GM12865 (cell line): ENCODE data around the gene CCDC169.

Source experiments
- DNase-seq: peaks from one replicate; pipeline ENCODE4 v3.0.0; 2010; ENCODE audit warnings: low read depth
- H3K4me3 ChIP-seq: 2 replicates; pipeline ENCODE4 v1.5.1; 2011; ENCODE audit warnings: mild to moderate bottlenecking, low read depth, low read length, control low read depth
- CTCF ChIP-seq: IDR thresholded peaks from 2 replicates; pipeline ENCODE4 v1.5.1; 2011; ENCODE audit warnings: low read length, control low read depth, low read depth, inconsistent platforms; ENCODE audit not compliant: insufficient read depth; ENCODE audit errors: missing control alignments

The CCDC169 gene

GRCh38 chr13:36297366-36298338 is at the start of gene CCDC169:
Gene CCDC169 (minus strand): TSS chr13:36297814. CDS start chr13:36297719, 95 bp downstream.
- peak within 1 kb of the TSS; percentile 55 for H3K4me3 ChIP-seq
- peak; percentile 68 for DNase-seq
- no peak for TF ChIP-seq CTCF

GRCh38 chr13:36346222-36347083 is 48.8 kb upstream of the CCDC169 start, which contains the start of gene SPART:
Gene SPART (minus strand): TSS chr13:36346394. CDS start chr13:36335830, 10,564 bp downstream.
- peak within 1 kb of the TSS; percentile 94 for H3K4me3 ChIP-seq
- peak; percentile 98 for TF ChIP-seq CTCF
- peak; percentile 92 for DNase-seq

DNA sequence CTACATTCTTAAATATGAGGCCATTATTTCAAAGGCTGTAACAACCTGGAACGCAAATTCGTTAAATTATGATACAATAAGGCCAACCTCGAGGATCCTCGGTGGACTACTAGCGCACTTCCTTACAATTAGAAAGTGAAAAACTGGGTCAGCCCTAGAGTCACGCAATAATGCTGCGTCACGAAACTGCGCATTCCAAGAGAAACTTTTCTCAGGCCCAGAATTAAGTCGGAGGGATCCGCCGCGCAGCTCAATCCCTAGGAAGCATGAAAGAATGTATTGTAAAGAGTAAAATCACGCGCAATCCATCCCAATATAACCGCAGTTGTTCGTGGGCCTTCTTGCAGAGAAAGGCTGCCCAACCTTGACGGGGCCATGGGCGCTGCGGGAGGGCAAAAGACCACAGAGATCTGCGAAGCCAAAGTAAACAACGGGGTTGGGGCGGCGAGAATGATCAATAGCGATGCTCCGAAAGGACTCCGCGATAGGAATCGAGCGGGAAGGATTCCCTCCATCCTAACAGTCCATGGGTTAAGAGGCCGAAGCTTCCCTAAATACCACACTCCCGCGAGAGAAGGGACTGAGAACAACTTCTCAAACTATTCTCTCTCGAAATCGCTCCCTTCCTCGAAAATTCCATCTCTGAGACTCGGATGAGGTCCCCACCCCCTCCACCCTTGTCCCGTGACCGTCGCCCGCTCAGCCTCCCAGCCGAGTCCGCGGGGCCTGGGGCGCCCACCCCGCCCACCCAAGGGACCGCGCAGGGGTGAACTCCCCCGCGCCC is 48.0 kb upstream of the CCDC169 start:
- DNase-seq, result peak; percentile 58
- no peak for TF ChIP-seq CTCF
- H3K4me3 ChIP-seq, result peak overlapping the region; percentile 94

- no peak for TF ChIP-seq CTCF
- peak overlapping the region; percentile 94 for H3K4me3 ChIP-seq
- peak; percentile 62 for DNase-seq
Observed at GRCh38 chr13:36344886-36345437, 47.3 kb upstream of the CCDC169 start.

DNA sequence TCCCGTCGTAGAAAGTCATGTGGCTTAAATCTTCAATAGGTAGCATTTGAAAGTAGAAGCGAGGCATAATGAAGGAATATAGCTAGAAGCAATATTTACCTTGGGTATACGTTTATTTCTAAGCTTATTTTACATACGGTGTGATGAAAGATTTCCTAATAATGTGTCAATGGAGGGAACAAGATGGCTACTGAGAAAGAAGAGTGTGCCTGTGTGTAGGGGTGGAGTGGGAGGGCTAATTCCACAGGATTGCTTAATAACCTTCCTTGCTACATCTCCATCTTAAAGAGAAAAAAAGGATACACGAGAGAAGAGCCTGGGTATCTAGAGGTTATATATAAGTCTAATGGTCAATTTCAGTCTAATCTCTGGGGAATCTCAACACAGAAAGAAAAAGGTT is 46.6 kb upstream of the CCDC169 start:
- no peak for DNase-seq
- no peak overlapping the region for H3K4me3 ChIP-seq
- TF ChIP-seq CTCF, result no peak

GRCh38 chr13:36343766-36344165 is 46.2 kb upstream of the CCDC169 start:
- H3K4me3 ChIP-seq, result no peak overlapping the region
- DNase-seq, result no peak
- TF ChIP-seq CTCF, result no peak
